Testis (tissue), 2 donors: Measurements from ENCODE around the gene PLK2.

Source experiments
- CTCF ChIP-seq, 3 experiments: fragments of 450-650 bp in 2 of 3; fragments of 200-600 bp in 1 of 3; sonication (generic) in 1 of 3; IDR thresholded peaks; one replicate each; pipeline ENCODE4 v1.5.1; 2016 to 2019; ENCODE audit warnings: antibody characterized with exemption in 3 of 3, mild to moderate bottlenecking in 2 of 3, moderate library complexity in 1 of 3
- POLR2A ChIP-seq: fragments of 450-650 bp; IDR thresholded peaks from one replicate; pipeline ENCODE4 v1.6.1; 2017; ENCODE audit warnings: antibody characterized with exemption, mild to moderate bottlenecking, moderate library complexity

GRCh38 chr5:58437661-58438060 is 22.2 kb downstream of the PLK2 start:
- no peak for TF ChIP-seq CTCF (IDR thresholded peaks at IDR 0.05)
- TF ChIP-seq POLR2A: no peak
